Smooth muscle cell (in vitro differentiated cells): Measurements from ENCODE around the gene TOP3A. TPM values are rescaled to one million over a fixed set of nuclear protein-coding genes. Genes with fewer than 3 reads are reported as not detected.

Experiments
- DNase-seq: peaks from one replicate; lab custom pipeline; 2025; ENCODE audit not compliant: unreplicated experiment; lab: John Stamatoyannopoulos, UW
- H2AFZ ChIP-seq: fragments of 200-600 bp; sonication (generic); 2 replicates; pipeline ENCODE4 v1.6.0; 2016; ENCODE audit warnings: antibody characterized with exemption, low read depth, mild to moderate bottlenecking
- H3F3A ChIP-seq: fragments of 200-600 bp; sonication (generic); 2 replicates; pipeline ENCODE4 v1.6.0; 2017; ENCODE audit warnings: antibody characterized with exemption, low read depth
- H3K27ac ChIP-seq: fragments of 200-600 bp; sonication (generic); 2 replicates; pipeline ENCODE4 v1.5.1; 2016; ENCODE audit warnings: low read depth, mild to moderate bottlenecking
- H3K27me3 ChIP-seq: fragments of 200-600 bp; sonication (generic); 2 replicates; pipeline ENCODE4 v1.6.1; 2016; ENCODE audit warnings: low read depth, mild to moderate bottlenecking
- H3K36me3 ChIP-seq: fragments of 200-600 bp; sonication (generic); 2 replicates; pipeline ENCODE4 v1.5.1; 2016; ENCODE audit warnings: low read depth
- H3K4me1 ChIP-seq: fragments of 200-600 bp; sonication (generic); 2 replicates; pipeline ENCODE4 v1.5.1; 2016; ENCODE audit warnings: low read depth
- H3K4me2 ChIP-seq: fragments of 200-600 bp; sonication (generic); 2 replicates; pipeline ENCODE4 v1.6.0; 2016; ENCODE audit warnings: mild to moderate bottlenecking
- H3K4me3 ChIP-seq: fragments of 200-600 bp; sonication (generic); 2 replicates; pipeline ENCODE4 v1.5.1; 2016; ENCODE audit warnings: mild to moderate bottlenecking
- H3K79me2 ChIP-seq: fragments of 200-600 bp; sonication (generic); 2 replicates; pipeline ENCODE4 v1.6.0; 2016; ENCODE audit warnings: low read depth, mild to moderate bottlenecking
- H3K9ac ChIP-seq: fragments of 200-600 bp; sonication (generic); 2 replicates; pipeline ENCODE4 v1.6.0; 2016; ENCODE audit warnings: low read depth
- H3K9me3 ChIP-seq: fragments of 200-600 bp; sonication (generic); replicated peaks from 2 replicates; pipeline ENCODE4 v1.5.1; 2016; ENCODE audit warnings: low read depth
- H4K20me1 ChIP-seq: fragments of 200-600 bp; sonication (generic); 2 replicates; pipeline ENCODE4 v1.6.0; 2016; ENCODE audit warnings: low read depth
- WGBS: methylation state at CpG from one replicate; pipeline ENCODE4 v1.1.7; 2016; ENCODE audit warnings: low lambda C conversion rate; 5-methylcytosine and 5-hydroxymethylcytosine counted together
- polyA plus RNA-seq: library from polyadenylated mRNA; unstranded; fragments of >200 nt; fragmentation: Nextera tagmentation; extraction: Ambion mirVana; gene quantifications from 2 replicates; pipeline ENCODE4 v1.2.1, GENCODE V29; 2016
- total RNA-seq: library from RNA; depleted of rRNA; stranded (reverse); fragments of >200 nt; gene quantifications from 2 replicates; pipeline ENCODE4 v1.2.3, GENCODE V29; 2014
- TF ChIP-seq, protein P1 (sequence below): fragments of 200-600 bp; sonication (generic); IDR thresholded peaks from 2 replicates; pipeline ENCODE4 v1.5.1; 2017; ENCODE audit warnings: borderline replicate concordance, mild to moderate bottlenecking, antibody characterized with exemption; ENCODE audit not compliant: insufficient read depth, poor library complexity, severe bottlenecking

Gene TOP3A
- total and polyA plus RNA-seq, 2 experiments from 2014 or later = 14.6 to 40.9 TPM

DNA sequence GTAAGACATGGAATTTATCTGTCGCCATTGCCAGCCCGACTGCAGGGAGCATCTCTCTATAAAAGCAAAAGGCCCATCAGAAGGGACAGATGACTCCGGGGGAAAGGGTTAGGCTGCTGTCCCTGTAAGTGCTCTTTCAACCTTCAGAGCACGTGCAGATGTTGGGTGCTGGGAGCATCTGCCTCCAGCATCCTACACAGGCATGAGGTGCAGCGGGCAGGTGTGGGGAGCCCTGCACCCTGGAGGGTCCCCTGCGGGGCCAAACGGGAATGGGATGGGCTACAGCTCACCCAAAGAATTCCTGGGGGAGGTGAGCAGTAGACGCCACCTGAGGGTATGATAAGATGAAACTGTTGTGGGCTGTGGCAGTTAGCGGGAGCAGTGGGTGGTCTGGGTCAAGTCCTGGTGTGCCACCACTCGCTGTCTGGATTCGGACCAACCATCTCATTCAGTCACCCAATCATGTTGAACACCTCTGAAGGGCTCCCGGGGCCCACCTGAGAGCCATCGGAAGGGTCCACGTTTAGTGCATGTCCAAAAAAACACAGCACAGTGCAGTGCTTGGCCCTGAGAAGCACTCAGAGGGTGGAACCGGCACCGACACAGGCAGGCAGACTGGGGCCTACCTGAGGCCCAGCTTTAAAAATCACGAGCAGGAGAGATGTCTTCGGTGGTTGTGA lies 4.1 kb upstream of the TOP3A start:
- Histone ChIP-seq H3K79me2 (peaks cover 64% of the 10 kb centered on the region), H3K4me2 (peak overlapping the region; percentile 54)
- 94% methylated on average over 18 of the region's 18 CpGs for WGBS

DNA sequence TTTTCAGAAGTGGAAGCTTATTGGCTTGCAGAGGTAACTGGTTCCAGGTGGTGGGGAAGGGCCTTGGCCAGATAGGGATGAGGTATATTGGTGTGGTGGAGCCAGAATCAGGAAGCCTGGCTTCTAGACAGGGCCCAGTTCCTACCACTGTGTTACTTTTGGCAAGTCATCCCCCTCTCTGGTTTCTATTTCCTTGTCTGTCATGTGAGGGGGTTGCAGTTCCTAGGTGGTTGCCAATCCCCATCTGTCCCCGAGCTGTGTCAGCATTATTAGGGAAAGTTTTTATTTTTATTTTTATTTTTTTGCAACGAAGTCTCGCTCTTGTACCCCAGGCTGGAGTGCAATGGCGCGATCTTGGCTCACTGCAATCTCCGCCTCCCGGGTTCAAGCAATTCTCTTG lies 3.3 kb upstream of the TOP3A start:
- no peak overlapping the region for H3K4me3 ChIP-seq
- no peak overlapping the region for H3K9ac ChIP-seq
- no peak overlapping the region for H3K27ac ChIP-seq

More for the DNA sequence above, 4.1 kb upstream of the TOP3A start:
- Histone ChIP-seq H3K4me1 (peaks cover 24% of the 10 kb centered on the region), H3F3A (peaks cover 7% of the 10 kb centered on the region), H3K4me3 (no peak overlapping the region), H4K20me1 (peaks cover 49% of the 10 kb centered on the region), H3K27ac (no peak overlapping the region), H2AFZ (no peak overlapping the region), H3K9me3 (no peaks in the 10 kb centered on the region), H3K36me3 (peaks cover 5% of the 10 kb centered on the region), H3K9ac (no peak overlapping the region), H3K27me3 (no peaks in the 10 kb centered on the region)
- DNase-seq = no peak
- TF ChIP-seq, protein P1, sequence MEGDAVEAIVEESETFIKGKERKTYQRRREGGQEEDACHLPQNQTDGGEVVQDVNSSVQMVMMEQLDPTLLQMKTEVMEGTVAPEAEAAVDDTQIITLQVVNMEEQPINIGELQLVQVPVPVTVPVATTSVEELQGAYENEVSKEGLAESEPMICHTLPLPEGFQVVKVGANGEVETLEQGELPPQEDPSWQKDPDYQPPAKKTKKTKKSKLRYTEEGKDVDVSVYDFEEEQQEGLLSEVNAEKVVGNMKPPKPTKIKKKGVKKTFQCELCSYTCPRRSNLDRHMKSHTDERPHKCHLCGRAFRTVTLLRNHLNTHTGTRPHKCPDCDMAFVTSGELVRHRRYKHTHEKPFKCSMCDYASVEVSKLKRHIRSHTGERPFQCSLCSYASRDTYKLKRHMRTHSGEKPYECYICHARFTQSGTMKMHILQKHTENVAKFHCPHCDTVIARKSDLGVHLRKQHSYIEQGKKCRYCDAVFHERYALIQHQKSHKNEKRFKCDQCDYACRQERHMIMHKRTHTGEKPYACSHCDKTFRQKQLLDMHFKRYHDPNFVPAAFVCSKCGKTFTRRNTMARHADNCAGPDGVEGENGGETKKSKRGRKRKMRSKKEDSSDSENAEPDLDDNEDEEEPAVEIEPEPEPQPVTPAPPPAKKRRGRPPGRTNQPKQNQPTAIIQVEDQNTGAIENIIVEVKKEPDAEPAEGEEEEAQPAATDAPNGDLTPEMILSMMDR = no peak

GRCh38 chr17:18315961-18316360 lies 1.2 kb upstream of the TOP3A start:
- Histone ChIP-seq H4K20me1 (peaks cover 62% of the 10 kb centered on the region), H3K27me3 (no peaks in the 10 kb centered on the region), H3K27ac (peak overlapping the region; percentile 96), H3K9me3 (no peaks in the 10 kb centered on the region), H3K4me1 (peaks cover 40% of the 10 kb centered on the region), H3K9ac (peak overlapping the region; percentile 96), H3K79me2 (peaks cover 90% of the 10 kb centered on the region), H3K4me3 (peak overlapping the region; percentile 90), H2AFZ (no peak overlapping the region), H3K36me3 (no peaks in the 10 kb centered on the region), H3F3A (peaks cover 11% of the 10 kb centered on the region), H3K4me2 (peak overlapping the region; percentile 98)
- no peak for DNase-seq
- TF ChIP-seq, protein P1 = no peak
- 81% methylated on average over 11 of the region's 11 CpGs for WGBS

More for the DNA sequence above, 3.3 kb upstream of the TOP3A start:
- H4K20me1 ChIP-seq = peaks cover 57% of the 10 kb centered on the region
- no peak overlapping the region for H2AFZ ChIP-seq
- H3F3A ChIP-seq = peaks cover 11% of the 10 kb centered on the region
- H3K79me2 ChIP-seq = peaks cover 72% of the 10 kb centered on the region
- over 99% methylated on average over 7 of the region's 7 CpGs for WGBS
- H3K36me3 ChIP-seq = peaks cover 5% of the 10 kb centered on the region
- H3K9me3 ChIP-seq = no peaks in the 10 kb centered on the region
- peak overlapping the region; percentile 54 for H3K4me2 ChIP-seq
- no peak for DNase-seq
- H3K4me1 ChIP-seq = peaks cover 32% of the 10 kb centered on the region
- TF ChIP-seq, protein P1 = no peak
- no peaks in the 10 kb centered on the region for H3K27me3 ChIP-seq

GRCh38 chr17:18315562-18315922 lies 748 bp upstream of the TOP3A start:
- H3K9ac ChIP-seq = peak overlapping the region; percentile 96
- H3K4me1 ChIP-seq = peaks cover 40% of the 10 kb centered on the region
- peak overlapping the region; percentile 81 for H2AFZ ChIP-seq
- H3K9me3 ChIP-seq = no peaks in the 10 kb centered on the region
- H3K27ac ChIP-seq = peak overlapping the region; percentile 96
- TF ChIP-seq, protein P1 = no peak
- peak overlapping the region; percentile 90 for H3K4me3 ChIP-seq
- no peaks in the 10 kb centered on the region for H3K27me3 ChIP-seq
- WGBS = 15% methylated on average over 18 of the region's 18 CpGs
- peak overlapping the region; percentile 98 for H3K4me2 ChIP-seq
- no peak for DNase-seq
- H4K20me1 ChIP-seq = peaks cover 58% of the 10 kb centered on the region
- H3F3A ChIP-seq = peaks cover 11% of the 10 kb centered on the region
- H3K36me3 ChIP-seq = no peaks in the 10 kb centered on the region
- peaks cover 90% of the 10 kb centered on the region for H3K79me2 ChIP-seq
